D721Med (cell line): ENCODE results near the gene SEC16A.

Source experiments
- DNase-seq: peaks from one replicate; pipeline ENCODE4 v3.0.0; 2011; ENCODE audit warnings: low spot score; ENCODE audit not compliant: insufficient read length
- FAIRE-seq: peaks from 2 replicates; lab custom pipeline; 2011; peaks lifted over from hg19 to GRCh38; lab: Jason Lieb, UNC
- TF ChIP-seq, protein P1 (sequence below): IDR thresholded peaks from 2 replicates; pipeline ENCODE4 v1.5.1; 2012; ENCODE audit warnings: mild to moderate bottlenecking, control low read depth; ENCODE audit not compliant: insufficient read depth; ENCODE audit errors: missing control alignments

SEC16A gene

DNA sequence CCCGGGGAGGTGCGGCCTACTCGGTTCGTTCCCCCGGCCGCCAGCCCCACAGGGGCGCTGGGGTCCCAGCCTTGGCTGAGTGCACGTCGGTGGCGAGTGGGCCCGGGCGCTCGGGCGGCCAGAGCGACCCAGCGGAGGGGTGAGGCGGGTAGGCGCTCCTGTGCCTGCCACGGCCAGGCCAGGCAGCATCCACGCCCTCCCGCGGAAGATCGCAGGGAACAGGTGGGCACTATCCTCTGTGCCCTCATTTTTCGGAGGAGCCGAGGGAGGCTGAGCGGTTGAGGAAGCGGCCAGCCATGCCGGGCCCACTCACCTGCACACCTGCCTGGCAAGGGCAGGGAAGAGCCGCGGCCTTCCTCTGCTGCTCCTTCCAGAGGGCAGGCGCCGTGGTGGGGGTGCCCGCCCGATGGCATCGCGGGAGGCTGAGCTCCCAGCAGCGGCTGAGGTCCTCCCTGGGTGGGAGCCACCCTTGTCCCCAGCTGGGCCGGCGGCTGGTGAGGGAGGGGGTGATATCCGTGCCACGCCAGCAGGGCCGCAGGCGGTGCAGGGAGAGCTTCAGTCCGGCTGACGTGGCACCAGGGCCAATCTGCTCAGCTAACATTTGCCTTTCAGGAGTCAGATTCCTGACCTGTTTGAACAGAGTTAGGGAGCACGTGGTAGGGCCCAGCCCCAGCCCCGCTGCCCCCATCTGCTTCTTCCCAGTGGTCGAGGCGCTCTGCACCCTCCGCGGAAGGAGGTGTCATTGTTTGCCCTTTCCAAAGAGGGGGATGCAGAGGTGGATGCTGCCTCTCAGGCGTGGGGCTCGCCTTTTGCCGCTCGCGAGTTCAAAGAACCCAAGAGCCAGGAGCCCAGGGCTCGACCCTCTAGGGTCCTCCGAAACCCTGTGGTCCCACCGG, 1.6 kb upstream of the SEC16A start:
- TF ChIP-seq, protein P1, sequence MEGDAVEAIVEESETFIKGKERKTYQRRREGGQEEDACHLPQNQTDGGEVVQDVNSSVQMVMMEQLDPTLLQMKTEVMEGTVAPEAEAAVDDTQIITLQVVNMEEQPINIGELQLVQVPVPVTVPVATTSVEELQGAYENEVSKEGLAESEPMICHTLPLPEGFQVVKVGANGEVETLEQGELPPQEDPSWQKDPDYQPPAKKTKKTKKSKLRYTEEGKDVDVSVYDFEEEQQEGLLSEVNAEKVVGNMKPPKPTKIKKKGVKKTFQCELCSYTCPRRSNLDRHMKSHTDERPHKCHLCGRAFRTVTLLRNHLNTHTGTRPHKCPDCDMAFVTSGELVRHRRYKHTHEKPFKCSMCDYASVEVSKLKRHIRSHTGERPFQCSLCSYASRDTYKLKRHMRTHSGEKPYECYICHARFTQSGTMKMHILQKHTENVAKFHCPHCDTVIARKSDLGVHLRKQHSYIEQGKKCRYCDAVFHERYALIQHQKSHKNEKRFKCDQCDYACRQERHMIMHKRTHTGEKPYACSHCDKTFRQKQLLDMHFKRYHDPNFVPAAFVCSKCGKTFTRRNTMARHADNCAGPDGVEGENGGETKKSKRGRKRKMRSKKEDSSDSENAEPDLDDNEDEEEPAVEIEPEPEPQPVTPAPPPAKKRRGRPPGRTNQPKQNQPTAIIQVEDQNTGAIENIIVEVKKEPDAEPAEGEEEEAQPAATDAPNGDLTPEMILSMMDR: no peak
- DNase-seq (no peak), FAIRE-seq (no peak)

- FAIRE-seq (no peak), DNase-seq (peak; percentile 79)
- TF ChIP-seq, protein P1: no peak
Measured at GRCh38 chr9:136483589-136484152, 831 bp upstream of the SEC16A start.

- DNase-seq (no peak), FAIRE-seq (no peak)
Measured at GRCh38 chr9:136482046-136482792, 621 bp downstream of the SEC16A start.

DNA sequence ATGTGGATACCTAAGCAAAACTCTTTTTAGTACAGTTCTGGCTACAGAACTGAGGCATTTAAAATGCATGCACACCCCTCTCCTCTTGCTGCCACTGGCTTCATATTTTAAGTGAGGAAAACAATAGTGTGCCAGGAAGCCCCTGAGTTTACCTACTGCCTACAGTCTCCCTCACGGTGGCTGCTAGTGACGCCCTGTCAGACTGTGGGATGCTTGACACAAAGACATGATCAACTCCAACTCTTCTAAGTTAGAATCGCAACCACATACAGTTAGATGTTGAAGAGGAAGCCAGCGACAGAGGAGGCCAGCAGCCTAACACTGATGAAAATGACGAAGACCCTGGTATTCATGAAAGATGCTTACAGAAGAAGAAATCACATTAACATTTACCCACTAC, 1.3 kb downstream of the SEC16A start:
- TF ChIP-seq, protein P1: no peak
- no peak for FAIRE-seq

More at GRCh38 chr9:136482046-136482792, 621 bp downstream of the SEC16A start:
- TF ChIP-seq, protein P1: no peak

DNA sequence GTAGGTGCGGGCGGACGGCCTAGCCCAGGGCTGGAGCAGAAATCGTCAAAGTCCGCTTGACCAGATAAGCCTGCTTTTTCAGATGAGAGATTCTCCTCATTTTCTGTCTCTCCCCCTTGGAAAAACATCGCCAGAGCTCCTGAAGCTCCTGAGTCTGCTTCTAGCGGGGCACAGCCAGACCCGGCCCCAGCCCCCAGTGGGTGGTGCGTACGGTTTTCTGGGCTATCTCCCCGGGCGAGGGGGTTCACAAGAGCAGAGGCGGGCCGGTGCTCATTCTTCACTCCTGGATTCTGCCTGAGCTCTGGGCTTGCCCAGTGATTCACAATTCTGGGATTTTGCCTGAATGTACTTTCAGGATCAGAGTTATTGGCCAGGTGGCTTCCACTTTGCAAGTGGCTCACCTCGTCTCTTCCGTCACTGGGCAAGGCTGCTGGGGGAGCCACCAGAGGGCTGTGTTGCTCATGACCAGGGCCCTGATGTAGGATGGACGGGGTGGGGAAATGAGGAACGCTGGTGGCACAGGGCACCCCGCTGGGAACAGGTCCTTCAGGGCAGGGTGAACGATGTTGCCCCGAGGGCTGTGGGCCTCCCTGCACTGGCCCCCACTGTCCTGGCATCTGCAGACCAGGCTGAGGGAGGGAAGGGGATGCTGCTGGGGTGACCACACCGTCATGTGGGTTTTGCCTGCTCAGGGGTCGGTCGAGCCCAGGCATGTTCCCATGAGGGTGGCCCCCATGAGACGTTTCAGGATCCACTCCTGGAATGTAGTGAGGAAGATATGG, 6.3 kb downstream of the SEC16A start:
- DNase-seq (no peak), FAIRE-seq (no peak)
- TF ChIP-seq, protein P1: no peak

More for the DNA sequence above, 1.3 kb downstream of the SEC16A start:
- no peak for DNase-seq

- DNase-seq (no peak), FAIRE-seq (no peak)
- TF ChIP-seq, protein P1: no peak
Measured at GRCh38 chr9:136474974-136475865, 7.6 kb downstream of the SEC16A start.
